Uterus (tissue), 2 donors: ENCODE data around the gene UMODL1.

ENCODE experiments used
- POLR2A ChIP-seq, 2 donors: fragments of 450-650 bp; IDR thresholded peaks; one replicate each; pipeline ENCODE4 v1.6.1; 2016; ENCODE audit warnings: antibody characterized with exemption in 2 of 2, mild to moderate bottlenecking in 1 of 2, moderate library complexity in 1 of 2
- TF ChIP-seq, protein P1 (sequence below), 4 experiments: fragments of 200-600 bp in 2 of 4; fragments of 450-650 bp in 2 of 4; sonication (generic) in 2 of 4; IDR thresholded peaks; one replicate each; pipeline ENCODE4 v1.5.1; 2016 to 2019; ENCODE audit warnings: antibody characterized with exemption in 4 of 4, mild to moderate bottlenecking in 2 of 4, moderate library complexity in 1 of 4

DNA sequence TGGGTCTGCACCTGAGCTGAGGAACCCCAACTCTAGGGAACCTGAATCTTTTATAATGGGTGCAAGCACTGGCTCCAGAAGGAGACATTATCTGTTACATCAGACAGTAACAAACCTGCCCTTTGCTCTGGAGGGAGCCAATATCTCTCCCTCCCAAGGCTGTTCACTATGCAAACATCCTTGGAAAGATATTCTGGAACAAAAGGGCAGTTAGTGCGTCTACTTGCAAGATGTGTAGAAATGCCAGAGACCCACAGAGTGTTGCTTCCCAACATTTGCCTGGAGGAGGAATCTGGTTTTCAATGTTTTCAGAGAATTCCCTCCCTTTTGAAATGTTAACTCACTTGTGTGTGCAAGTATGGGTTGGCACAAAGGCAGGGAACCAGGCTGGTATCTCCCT, 31.9 kb downstream of the UMODL1 start:
- TF ChIP-seq, protein P1, sequence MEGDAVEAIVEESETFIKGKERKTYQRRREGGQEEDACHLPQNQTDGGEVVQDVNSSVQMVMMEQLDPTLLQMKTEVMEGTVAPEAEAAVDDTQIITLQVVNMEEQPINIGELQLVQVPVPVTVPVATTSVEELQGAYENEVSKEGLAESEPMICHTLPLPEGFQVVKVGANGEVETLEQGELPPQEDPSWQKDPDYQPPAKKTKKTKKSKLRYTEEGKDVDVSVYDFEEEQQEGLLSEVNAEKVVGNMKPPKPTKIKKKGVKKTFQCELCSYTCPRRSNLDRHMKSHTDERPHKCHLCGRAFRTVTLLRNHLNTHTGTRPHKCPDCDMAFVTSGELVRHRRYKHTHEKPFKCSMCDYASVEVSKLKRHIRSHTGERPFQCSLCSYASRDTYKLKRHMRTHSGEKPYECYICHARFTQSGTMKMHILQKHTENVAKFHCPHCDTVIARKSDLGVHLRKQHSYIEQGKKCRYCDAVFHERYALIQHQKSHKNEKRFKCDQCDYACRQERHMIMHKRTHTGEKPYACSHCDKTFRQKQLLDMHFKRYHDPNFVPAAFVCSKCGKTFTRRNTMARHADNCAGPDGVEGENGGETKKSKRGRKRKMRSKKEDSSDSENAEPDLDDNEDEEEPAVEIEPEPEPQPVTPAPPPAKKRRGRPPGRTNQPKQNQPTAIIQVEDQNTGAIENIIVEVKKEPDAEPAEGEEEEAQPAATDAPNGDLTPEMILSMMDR (IDR thresholded peaks at IDR 0.05) = no peak
- no peak for TF ChIP-seq POLR2A (IDR thresholded peaks at IDR 0.05)
